ENCODE data around the gene RAPGEF3.

The RAPGEF3 gene

DNA sequence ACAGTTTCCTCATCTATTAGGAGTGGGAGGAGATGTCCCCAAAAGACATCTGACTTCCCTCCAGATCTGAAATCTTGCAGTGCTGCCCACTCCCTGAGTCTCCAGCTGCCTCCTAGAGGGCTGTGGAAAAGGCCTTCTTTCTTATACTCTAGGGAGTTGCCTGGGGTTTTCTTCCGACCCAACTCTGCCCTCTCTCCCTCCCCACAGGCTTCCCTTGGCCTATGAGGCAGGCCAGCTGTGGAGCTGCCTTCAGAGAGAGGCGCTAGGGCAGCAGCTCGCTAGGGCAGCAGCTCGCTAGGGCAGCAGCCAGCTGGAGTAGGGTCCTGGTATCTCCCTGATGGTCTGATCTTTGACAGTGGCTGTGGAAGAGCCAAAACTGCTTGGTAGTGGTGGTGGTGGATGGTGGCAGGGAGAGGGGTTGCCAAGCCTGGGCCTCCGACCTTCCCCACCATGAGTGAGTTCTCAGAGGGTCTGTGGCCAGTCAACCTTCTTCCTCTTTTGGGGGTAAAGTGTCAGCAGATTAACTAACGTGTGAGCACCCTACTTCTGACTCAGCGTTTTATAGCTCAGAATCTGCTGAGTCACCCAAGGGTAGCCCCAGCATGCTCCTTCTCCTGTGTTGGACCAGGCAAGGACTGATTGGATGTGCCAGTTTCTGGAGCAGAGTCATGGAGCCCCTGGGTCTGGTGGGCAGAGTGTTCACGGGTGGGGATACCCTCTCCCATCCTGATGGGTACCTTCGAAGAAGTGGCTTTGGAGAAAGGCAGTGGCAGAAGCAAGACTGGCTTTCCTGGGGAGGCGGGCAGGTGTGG lies 16.6 kb upstream of the RAPGEF3 start:
- no peak for DNase-seq

DNA sequence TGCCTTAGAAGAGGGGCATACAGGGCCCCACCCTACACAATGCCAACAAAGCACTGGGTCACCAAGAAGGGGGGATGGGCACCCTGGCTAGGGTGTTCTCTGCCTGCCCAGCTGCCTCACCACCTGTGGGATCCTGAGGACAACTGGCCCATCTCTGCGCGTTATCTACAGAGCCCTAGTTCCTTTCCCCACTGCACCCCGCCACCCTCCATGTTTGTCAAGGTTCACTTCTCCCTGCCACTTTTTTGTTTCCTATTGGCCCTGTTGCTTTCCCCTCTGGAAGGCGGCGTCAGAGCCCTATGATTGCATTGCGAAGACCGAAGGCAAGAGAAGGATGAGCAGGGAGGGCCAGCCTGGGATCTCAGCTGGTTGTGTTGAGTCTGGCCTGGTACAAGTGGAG lies 16.0 kb upstream of the RAPGEF3 start:
- no peak for DNase-seq

DNA sequence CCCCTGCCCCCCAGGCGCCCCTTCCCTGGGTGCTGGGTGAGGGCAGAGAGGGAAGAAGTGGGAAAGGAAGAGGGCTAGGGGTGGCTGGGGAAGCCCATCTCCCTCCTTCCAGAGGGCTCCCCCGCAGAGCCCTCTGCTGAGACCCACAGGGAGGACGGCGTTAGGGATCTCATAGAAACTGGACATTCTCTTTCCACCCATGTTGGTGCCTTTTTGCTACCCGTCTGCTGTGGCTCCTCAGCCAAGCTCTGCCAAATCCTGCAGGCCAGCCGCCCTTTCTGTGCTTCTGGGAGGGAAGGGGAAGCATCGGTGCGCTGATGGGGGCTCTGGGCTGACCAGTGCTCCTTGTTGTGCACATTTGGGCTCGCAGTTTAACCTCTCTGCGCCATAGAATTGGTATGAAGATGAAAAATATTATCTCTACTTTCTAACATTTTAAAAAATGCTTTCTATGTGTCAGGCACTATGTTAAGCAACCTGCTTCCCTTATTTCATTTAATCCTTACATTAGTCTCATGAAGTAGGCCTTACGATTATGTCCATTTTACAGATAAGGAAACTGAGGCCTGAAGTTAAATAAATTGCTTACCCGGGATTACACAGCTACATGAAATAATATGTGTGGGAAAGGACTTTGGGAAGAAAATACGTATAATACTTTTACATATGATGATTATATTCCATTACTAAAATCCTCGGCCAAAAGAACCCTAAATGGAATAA lies 15.3 kb upstream of the RAPGEF3 start:
- no peak for DNase-seq

DNA sequence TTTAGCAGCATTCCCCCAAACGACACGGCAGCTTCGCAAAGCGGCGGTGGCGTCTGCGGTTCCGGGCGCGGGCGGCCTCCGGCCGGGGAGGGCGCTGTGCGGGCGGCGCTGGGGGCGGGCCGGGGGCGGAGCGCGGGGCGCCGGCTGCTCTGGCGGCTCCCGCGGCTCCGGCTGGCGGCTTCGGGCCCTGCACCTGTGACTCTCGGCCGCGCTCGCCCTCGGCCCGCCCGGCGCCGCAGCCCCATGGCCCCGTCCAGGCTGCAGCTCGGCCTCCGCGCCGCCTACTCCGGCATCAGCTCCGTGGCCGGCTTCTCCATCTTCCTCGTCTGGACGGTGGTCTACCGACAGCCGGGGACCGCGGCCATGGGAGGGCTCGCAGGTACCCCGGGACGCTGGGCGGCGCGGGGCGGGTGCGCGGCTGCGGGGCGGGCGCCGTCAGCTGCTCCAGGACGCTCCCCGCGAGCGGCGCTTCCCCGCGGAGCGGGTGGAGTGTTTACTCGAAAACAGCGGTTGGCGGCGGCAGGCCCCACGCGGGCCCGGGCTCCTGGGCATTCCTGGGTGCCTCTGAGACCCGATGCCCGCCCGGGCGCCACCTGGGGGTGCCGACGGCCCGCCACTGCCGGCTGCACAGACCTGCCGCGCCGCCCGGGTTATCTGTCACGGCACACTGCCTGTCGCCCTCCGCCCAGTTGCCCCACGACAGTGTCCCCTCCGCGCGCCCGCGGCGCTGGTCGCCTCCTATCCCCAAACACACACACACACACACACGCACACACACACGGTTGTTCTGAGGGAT lies 14.6 kb upstream of the RAPGEF3 start, which contains the start of gene SLC48A1:
TSS of gene SLC48A1 (plus strand) at position 177 of the 796 bp plus-strand sequence. CDS start at position 244, 67 bp downstream.
- peak; percentile 46 for DNase-seq

DNA sequence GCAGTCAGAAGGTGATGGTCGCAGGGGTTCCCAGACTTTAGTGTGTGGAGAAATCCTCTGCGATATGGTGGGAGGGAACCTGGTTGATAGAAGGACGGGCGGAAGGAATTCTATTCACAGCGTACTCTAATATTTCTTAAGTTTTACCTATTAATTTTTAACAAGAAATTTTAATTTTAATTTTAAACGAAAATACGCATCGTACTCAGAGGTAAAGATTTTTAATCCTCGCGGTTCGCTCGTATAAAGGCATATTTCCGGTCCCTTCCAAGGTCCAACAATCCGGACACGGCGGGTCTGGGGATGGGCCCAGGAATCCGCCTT lies 14.0 kb upstream of the RAPGEF3 start:
- DNase-seq, result no peak

DNA sequence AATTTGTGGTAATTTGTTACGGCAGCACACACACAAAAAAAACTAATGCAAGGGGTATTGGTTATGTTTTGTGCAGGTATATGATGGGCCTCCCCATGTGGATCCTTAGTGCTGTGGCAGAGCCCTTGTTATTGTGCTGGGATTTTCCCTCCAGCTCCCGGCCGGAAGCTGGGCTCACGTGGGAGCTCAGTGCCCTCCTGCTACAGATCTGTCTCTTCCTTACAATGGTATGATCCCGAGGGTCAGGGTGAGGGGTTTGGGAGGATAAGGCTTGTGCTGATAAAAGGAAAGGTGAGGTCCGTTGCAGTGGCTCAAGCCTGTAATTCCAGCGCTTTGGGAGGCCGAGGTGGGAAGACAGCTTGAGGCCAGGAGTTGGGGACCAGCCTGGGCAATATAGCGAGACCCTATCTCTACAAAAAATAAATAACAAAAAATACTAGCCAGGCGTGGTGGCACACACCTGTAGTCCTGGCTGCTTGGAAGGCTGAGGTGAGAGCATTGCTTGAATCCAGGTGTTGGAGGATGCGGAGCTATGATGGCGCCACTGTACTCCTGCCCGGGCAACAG lies 13.5 kb upstream of the RAPGEF3 start:
- DNase-seq, result no peak

DNA sequence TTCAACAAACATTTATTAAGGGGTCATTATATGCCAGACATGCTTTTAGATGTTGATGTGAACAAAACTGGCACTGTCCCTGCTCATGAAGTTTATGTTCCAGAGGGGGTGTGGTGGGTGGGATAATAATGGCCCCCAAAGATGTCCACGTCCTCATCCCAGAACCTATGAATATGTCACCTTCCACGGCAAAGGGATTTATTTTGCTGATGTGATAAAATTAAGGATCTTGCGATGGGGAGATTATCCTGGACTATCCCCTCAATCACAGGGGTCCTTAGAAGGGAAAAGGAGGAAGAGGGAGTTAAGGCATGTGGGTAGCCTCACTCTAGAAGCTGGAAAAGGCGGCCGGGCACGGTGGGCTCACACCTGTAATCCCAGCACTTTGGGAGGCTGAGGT lies 12.6 kb upstream of the RAPGEF3 start:
- DNase-seq, result no peak

DNA sequence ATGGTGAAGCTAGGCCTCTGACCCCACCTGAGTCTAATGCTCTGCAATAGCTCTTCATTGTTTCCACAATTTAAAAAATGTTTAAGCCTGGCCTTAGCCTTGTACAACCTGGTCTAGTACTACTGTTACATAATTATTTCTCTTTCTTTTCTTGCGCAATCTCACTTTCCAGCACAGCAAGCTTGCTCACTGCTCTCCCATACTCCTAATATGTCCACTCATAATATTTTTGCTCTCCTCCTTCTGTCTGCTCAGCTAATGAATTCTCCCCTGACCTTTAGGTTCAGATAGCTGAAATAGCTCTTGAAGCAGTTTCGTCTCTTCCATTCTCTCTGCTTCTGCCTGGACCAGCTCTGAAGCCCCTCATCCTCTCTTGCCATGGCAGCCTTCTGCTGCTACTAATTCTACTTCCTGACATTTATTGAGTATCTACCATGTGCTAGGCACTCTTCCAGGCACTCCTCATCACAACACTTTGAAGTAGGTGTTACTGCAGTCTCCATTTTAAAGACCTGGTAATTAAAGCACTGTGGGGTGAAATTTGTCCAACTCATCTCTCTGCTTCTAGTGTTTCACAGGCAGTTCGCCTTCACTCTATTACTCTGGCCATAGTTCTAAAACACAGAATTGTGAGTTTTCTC lies 11.5 kb upstream of the RAPGEF3 start:
- no peak for DNase-seq

DNA sequence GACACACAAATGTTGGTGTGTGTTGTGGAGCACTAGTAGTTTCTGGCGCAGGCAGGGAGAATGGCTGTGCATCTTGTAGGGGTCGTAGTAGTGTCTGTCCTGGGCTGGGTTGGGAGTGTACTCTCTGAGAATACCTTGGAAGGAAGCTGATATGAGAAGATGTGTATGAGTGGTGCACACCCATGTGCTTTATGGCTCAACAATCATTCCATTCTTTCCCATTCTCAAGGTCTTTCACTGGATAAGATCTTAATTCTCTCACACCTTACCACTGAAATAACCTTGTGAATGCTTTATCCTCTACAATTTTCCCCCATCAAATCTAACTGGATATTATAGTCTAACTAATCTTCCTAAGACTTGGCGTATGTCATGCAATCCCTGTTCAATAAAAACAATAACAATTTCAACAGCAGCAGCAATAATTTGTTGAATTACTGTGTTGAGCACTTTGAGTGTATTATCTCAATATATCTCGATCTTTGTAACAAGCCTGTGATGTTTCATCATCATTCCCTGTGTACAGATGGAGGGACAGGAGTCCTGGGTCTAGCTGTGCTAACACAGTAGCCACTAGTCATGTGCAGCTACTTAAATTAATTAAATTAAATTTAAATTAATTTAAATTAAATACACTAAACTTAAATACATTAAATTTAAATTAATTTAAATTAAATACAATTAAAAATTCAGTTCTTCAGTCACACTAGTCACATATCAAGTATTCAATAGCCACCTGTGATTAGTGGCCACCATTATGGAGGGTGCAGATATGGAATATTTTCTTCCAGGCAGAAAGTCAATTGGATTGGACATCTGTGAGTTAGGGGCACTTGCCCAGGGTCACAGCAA lies 10.8 kb upstream of the RAPGEF3 start:
- no peak for DNase-seq

DNA sequence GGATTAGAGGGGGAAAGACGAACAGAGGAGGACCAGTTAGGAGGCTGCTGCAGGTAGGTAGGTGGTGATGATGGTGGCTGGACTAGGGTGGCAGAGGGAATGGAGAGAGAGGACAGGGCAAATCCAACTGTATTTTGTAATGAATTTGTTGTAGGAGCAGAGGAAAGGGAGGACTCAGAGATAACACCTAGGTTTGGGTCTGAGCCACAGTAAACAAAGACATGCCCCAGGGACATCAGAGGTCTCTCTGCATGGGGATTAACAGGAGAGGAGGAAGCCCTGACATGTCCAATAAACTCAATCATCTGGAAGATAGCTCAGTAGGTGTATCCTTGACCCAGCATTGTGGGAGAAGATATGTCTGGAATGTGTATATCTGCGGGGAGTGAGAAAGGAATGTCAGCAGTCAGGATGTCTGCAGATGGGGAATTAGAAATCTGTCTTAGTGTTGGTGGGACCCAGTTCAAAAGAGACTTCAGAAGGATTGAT lies 9.7 kb upstream of the RAPGEF3 start:
- no peak for DNase-seq

DNA sequence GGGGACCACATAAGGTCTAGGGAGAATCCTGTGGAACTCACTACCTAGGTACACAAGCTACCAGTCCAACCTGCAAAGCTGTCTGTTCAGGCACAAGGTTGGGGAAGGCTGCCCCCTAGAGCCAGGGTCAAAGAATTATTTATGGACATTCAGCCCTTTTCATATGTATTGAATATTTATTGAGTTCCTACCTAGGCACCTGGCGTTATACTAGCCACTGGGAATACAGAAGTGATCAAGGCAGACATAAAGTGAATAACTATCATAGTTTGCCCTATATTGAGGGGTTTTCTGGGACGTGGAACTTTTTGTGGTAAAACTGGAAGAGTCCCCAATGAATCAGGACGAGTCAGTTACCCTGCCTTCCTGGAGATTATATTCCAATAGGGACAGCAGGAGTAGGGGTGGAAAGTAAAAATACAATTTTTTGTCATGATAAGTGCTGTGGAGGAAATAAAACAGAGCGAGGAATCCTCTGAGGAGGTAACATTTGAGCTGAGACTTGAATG lies 8.6 kb upstream of the RAPGEF3 start:
- DNase-seq, result peak; percentile 45

DNA sequence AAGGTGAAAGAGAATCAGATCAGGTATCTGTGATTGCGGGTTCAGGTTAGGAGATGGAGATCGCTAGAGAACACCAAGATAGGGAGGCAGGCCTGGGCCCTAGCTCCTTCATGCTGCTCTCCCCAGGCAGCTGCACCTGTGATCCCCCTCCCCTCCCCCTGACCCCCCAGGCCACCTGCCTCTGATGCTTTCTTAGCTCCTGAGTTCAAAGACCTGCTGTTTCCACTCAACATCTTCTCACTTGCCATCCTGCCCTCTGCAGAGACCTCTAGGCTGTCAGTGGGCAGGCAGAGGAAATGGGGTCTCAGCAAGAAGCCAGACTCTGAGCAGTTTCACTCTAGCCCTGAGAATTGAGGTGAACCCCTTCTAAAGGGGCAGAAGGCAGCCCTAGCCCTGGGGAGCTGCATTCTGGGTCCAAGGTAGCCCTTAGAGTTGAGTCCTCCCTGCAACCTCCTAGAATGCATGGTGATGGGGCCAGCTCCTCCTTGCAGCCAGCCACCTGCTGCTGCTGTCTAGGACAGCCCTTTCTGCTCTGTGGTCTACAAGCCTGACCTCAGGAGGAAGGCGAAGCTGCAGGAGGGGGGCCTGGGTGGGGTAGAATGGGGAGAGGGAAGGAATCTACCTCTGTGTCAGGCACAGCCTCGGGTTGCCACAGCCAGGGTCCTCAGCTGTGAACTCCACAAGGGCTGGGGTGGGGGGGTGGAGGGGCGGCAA lies 8.0 kb upstream of the RAPGEF3 start:
- no peak for DNase-seq

DNA sequence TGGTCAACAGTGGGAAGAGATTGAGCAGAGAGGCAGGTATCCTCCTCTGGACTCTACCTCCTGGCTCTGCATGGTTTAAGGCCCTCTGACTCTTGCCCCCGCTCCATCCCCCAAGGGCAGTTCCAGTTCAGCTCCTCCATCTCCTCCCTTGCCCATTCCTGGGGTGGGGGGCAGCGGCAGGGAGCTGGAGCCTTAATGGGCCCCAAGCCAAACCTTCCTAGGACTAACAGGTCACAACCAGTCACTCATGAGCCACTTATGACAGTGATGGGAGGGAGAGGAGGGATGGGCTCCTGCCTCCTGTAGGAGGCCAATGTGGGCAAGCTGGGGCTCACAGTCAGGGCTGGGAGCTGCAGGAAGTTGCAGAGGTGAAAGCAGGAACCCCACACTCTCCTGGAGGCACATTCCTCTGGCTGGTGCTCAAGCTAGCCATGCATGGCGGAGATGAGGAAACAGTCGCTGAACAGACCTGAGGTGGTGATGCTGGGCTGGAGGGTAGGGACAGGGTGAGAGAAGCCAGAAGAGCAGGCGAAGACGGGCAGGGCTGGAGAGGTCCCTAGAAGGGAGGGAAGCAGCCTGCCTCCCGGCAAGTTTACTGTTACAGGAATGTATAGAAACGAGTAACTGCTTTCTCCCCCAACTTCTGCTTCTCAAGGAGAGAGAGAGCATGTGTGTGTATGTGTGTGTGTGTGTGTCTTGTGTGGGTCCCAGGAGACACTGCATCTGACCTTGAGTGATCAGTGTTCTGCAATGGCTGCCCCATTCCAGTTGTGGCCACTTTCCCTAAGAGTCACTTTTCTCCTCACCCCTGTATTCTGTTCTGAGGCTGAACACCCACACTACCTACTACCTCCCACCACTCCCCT lies 5.0 kb upstream of the RAPGEF3 start:
- DNase-seq, result no peak

DNA sequence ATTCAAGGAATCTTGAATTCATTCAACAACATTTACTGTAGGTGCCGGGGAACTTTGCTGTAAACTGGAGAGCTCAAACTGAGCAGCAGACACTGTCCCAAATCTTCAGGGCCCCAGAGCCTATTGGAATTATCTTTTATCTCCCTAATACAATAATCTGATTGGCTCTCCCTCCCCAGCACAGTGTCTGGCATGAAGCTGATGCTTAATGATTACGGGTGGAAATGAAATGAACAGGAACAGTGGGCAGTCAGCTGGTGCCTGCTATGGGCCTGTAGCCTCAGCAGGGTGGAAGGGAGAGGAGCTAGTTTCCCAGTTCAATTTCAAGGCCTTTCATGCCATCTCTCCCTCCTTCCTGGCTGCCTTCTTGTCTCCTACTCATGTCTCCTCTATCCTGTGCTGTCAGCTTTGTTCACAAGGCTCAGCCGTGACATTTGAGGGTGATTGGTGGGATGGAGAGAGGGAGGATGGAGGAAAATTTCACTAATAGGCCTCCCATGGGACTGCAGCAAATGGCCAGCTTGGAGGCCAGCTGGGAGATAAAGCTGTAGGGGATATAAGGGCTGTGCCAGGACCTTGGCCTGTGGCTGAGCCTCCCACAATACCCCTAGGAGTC lies 4.3 kb upstream of the RAPGEF3 start:
- no peak for DNase-seq

DNA sequence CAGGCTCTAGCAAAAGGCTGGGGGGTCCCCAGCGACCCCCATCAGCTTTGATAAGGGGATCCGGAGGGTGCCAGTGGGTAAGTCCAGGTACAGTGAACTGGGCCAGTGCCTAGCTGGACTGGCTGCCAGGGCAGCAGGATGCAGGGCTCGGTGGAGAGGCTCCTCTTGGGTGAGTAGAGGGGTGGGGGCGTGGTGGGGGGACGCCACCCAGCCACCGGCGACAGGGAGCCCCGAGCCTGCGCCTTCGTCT lies 171 bp downstream of the RAPGEF3 start:
- no peak for DNase-seq

DNA sequence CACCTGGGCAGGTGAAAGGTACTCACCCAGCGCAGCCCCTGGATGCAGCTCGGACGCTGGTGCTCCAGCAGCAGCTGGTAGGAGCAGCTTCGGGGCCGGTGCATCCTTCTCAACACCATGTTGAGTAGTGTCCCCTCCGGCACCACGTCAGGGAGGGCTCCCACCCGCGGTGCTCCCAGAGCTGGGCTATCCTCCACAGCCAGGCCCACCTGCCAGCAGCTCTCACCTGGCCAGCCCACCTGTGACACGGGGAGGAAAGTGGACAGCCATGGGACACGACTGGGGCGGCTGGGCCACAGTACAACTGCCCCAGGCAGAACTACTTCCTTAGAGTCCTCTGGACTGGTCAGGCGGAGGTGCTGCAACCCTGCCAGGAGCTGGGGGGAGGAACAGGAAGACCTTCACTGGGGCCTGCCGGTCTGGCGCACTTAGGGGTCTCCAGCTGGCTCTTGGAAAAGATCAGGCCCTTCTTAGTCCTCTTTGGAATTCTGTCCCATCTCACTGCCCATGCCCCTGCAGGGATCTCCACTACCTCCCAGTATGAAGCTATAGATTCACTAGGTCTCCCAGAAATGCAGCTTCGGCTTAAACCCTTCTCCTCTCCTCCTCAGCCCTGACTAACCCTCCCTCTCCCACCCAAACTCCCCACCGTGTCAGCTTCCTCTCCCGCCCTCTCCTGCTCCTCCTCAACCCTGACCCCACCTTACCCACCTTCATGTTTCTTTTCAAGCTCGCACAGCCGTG lies 668 bp downstream of the RAPGEF3 start:
- no peak for DNase-seq

DNA sequence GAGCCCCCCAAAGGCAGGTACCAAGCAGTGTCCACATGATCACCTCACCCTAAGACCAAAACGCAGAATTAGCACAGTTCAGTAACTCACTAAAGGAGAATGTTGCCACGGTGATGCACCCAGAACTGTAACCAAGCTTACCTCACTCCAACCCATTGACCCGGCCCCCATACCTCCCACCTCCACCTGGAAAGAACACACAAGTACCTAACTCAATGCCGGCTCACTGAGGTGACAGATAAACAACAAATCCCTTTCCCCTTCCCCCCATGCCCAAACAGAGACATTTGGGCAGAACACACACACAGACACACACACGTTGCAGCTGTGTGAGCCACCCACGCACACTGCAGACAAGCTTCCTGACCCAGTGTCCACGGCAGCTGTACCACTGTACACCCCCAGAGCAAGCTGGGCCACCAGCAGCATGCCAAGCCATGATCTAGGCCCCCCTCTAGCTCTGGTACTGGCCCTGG lies 1.3 kb downstream of the RAPGEF3 start:
- no peak for DNase-seq
